GM18868 (cell line): ENCODE measurements around the gene NHSL2.
"Not testable (repeated sequence)": the region's sequence is repeated elsewhere in the genome, so short reads cannot be mapped to it uniquely, and the experiment has no call there.

ENCODE experiments used
- ATAC-seq: cut with Tn5 transposase; IDR thresholded peaks from one replicate; pipeline ENCODE4 v1.9.1; 2021; ENCODE audit warnings: mild to moderate bottlenecking, moderate library complexity; ENCODE audit not compliant: unreplicated experiment

Gene NHSL2

GRCh38 chrX:71910643-71910985, at the start of gene NHSL2:
TSS of gene NHSL2 (plus strand) at chrX:71910845.
- no peak for ATAC-seq

DNA sequence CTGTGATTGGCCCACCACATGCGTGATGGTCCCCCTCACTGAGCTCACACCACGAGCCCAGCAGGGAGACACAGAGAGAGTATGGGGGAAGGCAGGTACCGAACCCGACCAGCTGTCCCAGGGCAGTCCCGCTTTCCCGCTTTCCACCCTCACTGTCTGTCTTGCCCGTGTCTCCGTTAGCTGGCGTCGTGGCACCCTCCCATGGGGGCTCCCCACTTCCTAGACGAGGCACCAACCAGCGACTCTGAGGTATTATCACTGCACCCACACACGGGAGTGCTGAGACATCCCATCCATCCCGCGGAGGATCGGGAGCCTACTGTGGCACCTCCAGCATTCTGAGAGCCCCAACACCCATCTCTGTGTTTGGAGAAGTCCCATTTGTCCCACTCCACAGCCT, 43.0 kb upstream of the NHSL2 start:
- no peak for ATAC-seq

GRCh38 chrX:71869566-71869965, 41.1 kb upstream of the NHSL2 start:
- not testable (repeated sequence) for ATAC-seq

- ATAC-seq = no peak
Observed at GRCh38 chrX:71870208-71871098, 40.2 kb upstream of the NHSL2 start.

- ATAC-seq = no peak
Observed at GRCh38 chrX:71871367-71871766, 39.3 kb upstream of the NHSL2 start.

GRCh38 chrX:71872542-71873458, 37.8 kb upstream of the NHSL2 start:
- ATAC-seq = no peak

- no peak for ATAC-seq
Observed at GRCh38 chrX:71873459-71873833, 37.2 kb upstream of the NHSL2 start.

DNA sequence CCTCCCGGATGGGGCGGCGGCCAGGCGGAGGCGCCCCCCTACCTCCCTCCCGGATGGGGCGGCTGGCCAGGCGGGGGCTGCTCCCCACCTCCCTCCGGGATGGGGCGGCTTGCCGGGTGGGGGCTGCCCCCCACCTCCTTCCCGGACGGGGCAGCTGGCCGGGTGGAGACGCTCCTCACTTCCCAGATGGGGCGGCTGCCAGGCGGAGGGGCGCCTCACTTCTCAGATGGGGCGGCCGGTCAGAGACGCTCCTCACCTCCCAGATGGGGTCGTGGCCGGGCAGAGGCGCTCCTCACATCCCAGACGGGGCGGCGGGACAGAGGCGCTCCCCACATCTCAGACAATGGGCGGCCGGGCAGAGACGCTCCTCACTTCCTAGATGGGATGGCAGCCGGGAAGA, 33.8 kb upstream of the NHSL2 start:
- ATAC-seq = not testable (repeated sequence)

- ATAC-seq = no peak
Observed at GRCh38 chrX:71885099-71885498, 25.5 kb upstream of the NHSL2 start.

- no peak for ATAC-seq
Observed at GRCh38 chrX:71895607-71896006, 15.0 kb upstream of the NHSL2 start.

GRCh38 chrX:71906144-71906543, 4.5 kb upstream of the NHSL2 start:
- ATAC-seq = no peak

DNA sequence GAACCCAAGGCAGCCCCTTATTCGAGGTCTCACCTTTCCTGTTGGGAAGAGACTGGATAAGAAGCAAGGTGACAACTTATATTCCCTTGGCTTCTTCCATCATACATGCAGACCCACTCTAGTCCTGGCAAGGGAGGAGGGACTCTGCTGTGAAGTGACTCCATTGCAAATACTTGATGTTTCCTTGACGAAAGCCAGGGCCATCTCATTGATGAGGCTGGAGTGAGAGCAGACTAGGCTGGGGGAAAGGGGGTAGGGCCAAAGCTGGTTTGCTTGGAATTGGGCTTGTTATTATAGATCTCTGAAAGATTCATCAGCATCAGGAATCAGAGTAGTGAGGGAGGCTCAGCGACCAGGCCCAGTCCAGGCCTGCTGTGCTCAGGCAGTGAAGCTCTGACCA, 2.3 kb upstream of the NHSL2 start:
- ATAC-seq = no peak

DNA sequence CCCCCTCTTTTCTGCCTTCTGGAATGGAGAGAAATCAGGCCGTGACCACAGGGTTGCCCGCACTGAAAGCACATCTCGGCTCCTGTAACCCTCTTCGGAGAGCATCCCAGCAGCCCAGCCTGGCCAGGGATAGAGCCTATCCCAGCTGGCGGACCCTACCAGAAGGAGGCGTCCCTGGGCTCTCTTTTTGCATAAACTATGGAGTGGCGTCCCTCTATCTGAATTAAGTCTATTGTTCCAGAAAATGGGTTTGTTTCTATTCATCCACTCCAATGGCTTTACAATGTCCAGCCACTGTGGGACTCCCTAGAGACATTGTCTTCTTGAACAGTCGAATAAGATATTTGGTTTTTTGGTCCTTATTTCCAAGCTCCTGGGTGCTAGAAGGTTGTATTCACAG, 689 bp upstream of the NHSL2 start:
- ATAC-seq = no peak

GRCh38 chrX:71910986-71911730, 513 bp downstream of the NHSL2 start:
- no peak for ATAC-seq

- ATAC-seq = no peak
Observed at GRCh38 chrX:71911731-71912050, 1.0 kb downstream of the NHSL2 start.

DNA sequence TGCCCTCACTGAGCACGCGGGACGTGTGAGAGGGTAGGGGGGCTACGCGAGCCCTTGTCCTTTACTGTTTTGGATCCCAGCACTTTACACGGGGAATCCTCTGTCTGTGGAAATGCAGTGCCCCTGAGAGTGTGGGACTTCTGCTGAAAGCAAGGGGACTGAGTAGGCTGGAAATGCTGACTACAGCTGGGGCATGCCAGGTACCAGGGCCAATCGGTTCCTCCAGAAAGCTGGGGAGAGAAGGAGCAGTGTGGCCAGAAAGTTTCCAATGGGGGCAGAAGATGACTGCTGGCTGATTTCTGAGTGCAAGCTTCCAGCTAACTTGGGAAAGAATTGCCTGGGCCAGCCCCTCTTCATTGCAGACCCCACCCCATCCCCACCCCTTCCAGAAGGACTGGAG, 1.5 kb downstream of the NHSL2 start:
- ATAC-seq = no peak

GRCh38 chrX:71913156-71913950, 2.7 kb downstream of the NHSL2 start:
- no peak for ATAC-seq

GRCh38 chrX:71917621-71918343, 7.1 kb downstream of the NHSL2 start:
- no peak for ATAC-seq

DNA sequence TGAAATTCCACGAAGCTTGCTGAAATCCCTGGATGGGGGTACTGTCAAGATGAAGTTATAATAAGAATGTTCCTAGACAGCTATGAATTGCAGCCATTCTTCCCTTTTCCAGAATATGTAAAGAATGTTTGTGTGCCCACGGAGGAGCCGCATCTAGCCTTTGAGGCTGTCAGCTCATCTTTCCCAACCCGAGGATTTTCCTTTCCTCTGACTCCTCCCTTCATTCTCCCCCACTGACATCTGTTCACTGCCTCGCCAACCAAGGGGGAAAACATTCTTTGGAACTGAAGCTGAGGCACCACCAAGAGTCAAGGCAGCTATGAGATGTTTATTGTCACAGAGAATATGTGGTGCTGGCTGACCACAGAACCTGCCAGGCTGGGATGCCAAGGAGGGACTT, 8.8 kb downstream of the NHSL2 start:
- ATAC-seq = no peak

DNA sequence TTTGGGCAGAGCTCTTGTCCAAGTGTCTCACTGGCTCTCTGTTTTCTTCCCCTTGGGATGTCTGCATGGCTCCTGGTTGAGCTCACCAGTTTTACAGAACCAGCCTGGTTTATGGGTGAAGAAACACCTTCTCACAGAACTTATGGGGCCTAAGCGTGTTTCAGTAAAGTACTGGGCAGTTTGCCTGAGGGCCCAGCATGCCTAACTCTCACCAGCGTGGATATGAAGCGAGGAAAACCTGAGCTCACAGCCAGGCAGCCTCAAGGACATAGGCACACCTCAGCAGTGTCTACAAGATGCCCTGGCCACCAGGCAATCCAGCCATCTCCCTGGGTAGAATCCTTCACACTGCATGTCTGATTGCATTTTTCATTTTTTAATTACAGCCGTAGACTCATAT, 9.2 kb downstream of the NHSL2 start:
- ATAC-seq = no peak
